ENCODE data around the gene RFPL2. TPM values are rescaled to one million over a fixed set of nuclear protein-coding genes. Genes with fewer than 3 reads are reported as not detected.

Gene RFPL2
- not detected for total RNA-seq

DNA sequence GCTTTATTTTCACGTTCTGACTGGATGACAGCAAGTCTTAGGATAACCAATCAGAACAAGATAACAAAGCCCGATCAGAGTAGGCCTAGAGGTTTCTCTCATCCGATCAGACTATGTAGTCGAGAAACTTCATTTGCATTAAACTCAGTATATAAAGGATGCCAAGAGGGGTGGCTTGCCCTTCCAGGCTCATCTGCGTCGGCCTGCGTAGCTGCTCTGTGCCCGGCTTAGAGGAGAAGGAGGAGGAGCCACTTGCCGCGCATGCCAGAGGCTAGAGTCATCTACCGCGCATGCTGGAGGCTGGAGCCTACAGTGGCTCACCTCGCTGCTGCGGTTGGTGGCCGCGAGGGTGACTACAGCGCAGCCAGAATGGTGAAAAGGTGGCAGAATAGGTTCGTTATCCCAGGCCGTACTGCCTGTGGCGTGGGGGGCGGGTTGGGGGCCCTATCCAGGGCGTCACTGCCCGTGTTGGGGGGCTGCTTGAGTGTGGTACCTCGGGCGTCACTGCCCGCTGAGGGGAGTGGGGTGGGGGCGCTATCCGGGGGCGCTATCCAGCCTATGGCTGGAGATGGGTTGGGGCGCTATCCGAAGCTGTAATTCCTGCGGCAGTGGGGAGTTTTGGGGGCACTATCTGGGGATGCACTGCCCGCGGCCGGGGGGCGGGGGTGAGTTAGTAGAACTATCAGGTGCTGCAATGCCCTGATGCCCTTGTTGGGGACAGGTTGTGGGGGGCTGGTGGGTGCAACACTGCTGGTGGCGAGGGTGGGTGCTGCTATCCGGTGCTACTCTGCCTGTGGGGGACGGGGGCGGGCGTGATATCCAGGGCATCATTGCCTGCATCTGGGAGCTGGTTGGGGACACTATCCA, at the start of gene RFPL2:
Gene RFPL2 (minus strand): TSS at position 218 of the 867 bp plus-strand sequence. CDS start 2,622 bp downstream, outside the sequence.
- intact Hi-C loops (cut with DNase I) = no loop called here
- no peak within 1 kb of the TSS for H3K27ac ChIP-seq
- peaks cover 4% of the 10 kb centered on the region for H3K4me1 ChIP-seq
- no peak within 1 kb of the TSS for H3K9ac ChIP-seq (ENCODE audit: low read depth in 2 of 2, low read length in 2 of 2)
- DNase-seq = no peak
- peaks cover 15% of the 10 kb centered on the region for H3K27me3 ChIP-seq
- no peaks in the 10 kb centered on the region for H3K36me3 ChIP-seq
- TF ChIP-seq, protein P1, sequence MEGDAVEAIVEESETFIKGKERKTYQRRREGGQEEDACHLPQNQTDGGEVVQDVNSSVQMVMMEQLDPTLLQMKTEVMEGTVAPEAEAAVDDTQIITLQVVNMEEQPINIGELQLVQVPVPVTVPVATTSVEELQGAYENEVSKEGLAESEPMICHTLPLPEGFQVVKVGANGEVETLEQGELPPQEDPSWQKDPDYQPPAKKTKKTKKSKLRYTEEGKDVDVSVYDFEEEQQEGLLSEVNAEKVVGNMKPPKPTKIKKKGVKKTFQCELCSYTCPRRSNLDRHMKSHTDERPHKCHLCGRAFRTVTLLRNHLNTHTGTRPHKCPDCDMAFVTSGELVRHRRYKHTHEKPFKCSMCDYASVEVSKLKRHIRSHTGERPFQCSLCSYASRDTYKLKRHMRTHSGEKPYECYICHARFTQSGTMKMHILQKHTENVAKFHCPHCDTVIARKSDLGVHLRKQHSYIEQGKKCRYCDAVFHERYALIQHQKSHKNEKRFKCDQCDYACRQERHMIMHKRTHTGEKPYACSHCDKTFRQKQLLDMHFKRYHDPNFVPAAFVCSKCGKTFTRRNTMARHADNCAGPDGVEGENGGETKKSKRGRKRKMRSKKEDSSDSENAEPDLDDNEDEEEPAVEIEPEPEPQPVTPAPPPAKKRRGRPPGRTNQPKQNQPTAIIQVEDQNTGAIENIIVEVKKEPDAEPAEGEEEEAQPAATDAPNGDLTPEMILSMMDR (IDR thresholded peaks at IDR 0.05) = no peak
- H3K4me3 ChIP-seq = no peak within 1 kb of the TSS
- H3K9me3 ChIP-seq = no peaks in the 10 kb centered on the region

DNA sequence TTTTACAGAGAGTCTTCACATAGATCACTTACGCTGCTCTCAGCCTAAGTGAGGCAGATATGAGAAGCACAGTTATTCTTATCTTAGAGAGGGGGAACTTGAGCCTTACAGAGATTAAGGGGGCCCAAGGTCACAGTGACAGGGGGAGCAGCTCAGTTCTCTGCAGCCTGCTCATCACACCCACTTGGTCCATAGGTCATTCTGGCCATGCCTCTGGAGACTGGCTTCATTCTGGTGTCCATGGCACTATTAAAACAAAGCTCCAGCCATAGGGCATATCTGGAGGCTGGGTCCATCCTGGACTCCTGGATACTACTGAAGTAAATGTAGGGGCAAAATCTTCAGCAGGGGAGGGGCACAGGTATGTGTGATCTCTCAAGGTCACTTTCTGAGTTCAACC, 44.4 kb upstream of the RFPL2 start:
- H3K9me3 ChIP-seq = no peaks in the 10 kb centered on the region
- no peak for DNase-seq
- no peak overlapping the region for H3K9ac ChIP-seq (ENCODE audit: low read depth in 2 of 2, low read length in 2 of 2)
- TF ChIP-seq, protein P1 (IDR thresholded peaks at IDR 0.05) = no peak
- H3K4me3 ChIP-seq = no peak overlapping the region
- intact Hi-C loops (cut with DNase I) = no loop called here
- H3K4me1 ChIP-seq = no peaks in the 10 kb centered on the region
- H3K36me3 ChIP-seq = no peaks in the 10 kb centered on the region
- no peak overlapping the region for H3K27ac ChIP-seq
- H3K27me3 ChIP-seq = no peaks in the 10 kb centered on the region

DNA sequence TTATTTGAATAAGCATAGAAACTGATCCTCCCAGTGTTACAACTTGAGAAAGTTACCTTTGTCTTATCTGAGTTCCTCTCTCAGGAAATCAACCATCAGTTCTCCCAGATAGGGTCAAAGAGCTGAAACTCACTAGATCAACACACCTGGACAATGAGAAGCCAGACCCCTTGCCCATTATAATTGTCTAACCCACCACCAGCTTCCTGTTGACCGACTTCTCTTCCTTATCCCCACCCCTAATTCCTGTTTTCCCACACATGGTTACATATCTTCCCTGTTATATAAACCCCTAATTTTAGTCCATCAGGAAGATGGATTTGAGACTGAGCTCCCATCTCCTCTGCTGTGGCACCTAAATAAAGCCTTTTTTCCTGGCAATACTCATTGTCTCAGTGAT, 43.4 kb upstream of the RFPL2 start:
- no peaks in the 10 kb centered on the region for H3K36me3 ChIP-seq
- no peak for DNase-seq
- intact Hi-C loops (cut with DNase I) = no loop called here
- H3K4me1 ChIP-seq = no peaks in the 10 kb centered on the region
- H3K9me3 ChIP-seq = no peaks in the 10 kb centered on the region
- TF ChIP-seq, protein P1 (IDR thresholded peaks at IDR 0.05) = no peak
- H3K27ac ChIP-seq = no peak overlapping the region
- H3K27me3 ChIP-seq = no peaks in the 10 kb centered on the region
- H3K4me3 ChIP-seq = no peak overlapping the region
- no peak overlapping the region for H3K9ac ChIP-seq (ENCODE audit: low read depth in 2 of 2, low read length in 2 of 2)

DNA sequence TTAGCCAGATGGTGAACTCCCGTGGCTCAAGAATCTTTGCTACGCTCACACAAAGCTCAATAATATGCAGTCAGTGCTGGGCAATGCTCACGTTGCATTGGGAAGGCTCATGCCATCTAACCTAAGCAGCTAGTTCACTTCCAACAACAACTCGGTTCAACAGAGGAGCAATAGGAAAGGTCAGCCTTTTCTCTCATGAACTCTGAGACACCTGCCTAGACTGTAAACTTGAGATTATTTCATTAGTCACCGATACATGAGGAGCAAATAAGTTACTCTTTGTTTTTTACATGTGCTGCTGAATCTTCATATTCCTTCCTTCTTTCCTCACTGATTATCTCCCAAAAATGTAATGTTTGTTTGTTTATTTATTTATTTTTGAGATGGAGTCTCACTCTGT, 41.3 kb upstream of the RFPL2 start:
- H3K9ac ChIP-seq (ENCODE audit: low read depth in 2 of 2, low read length in 2 of 2) = no peak overlapping the region
- DNase-seq = no peak
- H3K4me3 ChIP-seq = no peak overlapping the region
- H3K27me3 ChIP-seq = no peaks in the 10 kb centered on the region
- TF ChIP-seq, protein P1 (IDR thresholded peaks at IDR 0.05) = no peak
- no peak overlapping the region for H3K27ac ChIP-seq
- intact Hi-C loops (cut with DNase I) = no loop called here
- no peaks in the 10 kb centered on the region for H3K9me3 ChIP-seq
- H3K36me3 ChIP-seq = no peaks in the 10 kb centered on the region
- H3K4me1 ChIP-seq = no peaks in the 10 kb centered on the region

DNA sequence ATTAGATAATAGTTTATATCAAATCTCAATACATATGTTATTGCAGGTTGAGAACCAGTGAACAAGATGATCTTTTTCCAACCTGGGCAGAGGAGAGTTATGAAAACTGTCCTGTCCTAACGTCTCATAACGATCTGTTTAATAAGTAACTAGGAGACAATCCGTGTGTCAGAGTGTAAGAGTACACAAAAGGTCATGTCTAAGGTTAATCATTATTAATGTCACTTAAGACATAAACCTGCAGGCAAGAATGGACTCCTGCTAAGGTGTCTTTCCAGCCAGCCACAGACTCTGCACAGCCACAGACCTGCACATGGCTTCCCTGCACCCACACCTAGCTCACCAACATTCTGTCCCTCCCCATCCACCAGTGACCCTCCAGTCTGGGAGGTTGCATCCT, 40.2 kb upstream of the RFPL2 start:
- intact Hi-C loops (cut with DNase I) = no loop called here
- H3K9ac ChIP-seq (ENCODE audit: low read depth in 2 of 2, low read length in 2 of 2) = no peak overlapping the region
- TF ChIP-seq, protein P1 (IDR thresholded peaks at IDR 0.05) = no peak
- no peaks in the 10 kb centered on the region for H3K9me3 ChIP-seq
- no peak overlapping the region for H3K4me3 ChIP-seq
- H3K27ac ChIP-seq = no peak overlapping the region
- no peak for DNase-seq
- no peaks in the 10 kb centered on the region for H3K4me1 ChIP-seq
- H3K36me3 ChIP-seq = no peaks in the 10 kb centered on the region
- H3K27me3 ChIP-seq = no peaks in the 10 kb centered on the region

Data from colonic mucosa (tissue), 4 donors.